HepG2 (cell line): ENCODE results near the gene ACTG2. TPM values are rescaled to one million over a fixed set of nuclear protein-coding genes. Genes with fewer than 3 reads are reported as not detected.

Source experiments
- FOXK1 ChIP-seq: sonication (generic); formaldehyde crosslinking; IDR thresholded peaks from 2 replicates; pipeline ENCODE4 v1.4.0; 2020; ENCODE audit warnings: low read depth, missing genetic modification reagents, borderline replicate concordance
- GATA4 ChIP-seq: sonication (generic); IDR thresholded peaks from 2 replicates; pipeline ENCODE4 v1.6.1; 2016; ENCODE audit warnings: antibody characterized with exemption, low read depth, borderline replicate concordance
- HDAC6 ChIP-seq: fragments of 200-600 bp; sonication (generic); IDR thresholded peaks from 2 replicates; pipeline ENCODE4 v1.7.0; 2017; ENCODE audit warnings: mild to moderate bottlenecking, antibody characterized with exemption, low read length, low read depth
- PHF8 ChIP-seq: sonication (generic); formaldehyde crosslinking; IDR thresholded peaks from 2 replicates; pipeline ENCODE4 v1.5.0; 2020; ENCODE audit warnings: missing genetic modification reagents
- TBX2 ChIP-seq: sonication (generic); formaldehyde crosslinking; IDR thresholded peaks from 2 replicates; pipeline ENCODE4 v1.5.0; 2020; ENCODE audit warnings: missing genetic modification reagents, mild to moderate bottlenecking, borderline replicate concordance
- TCF7 ChIP-seq: sonication (generic); IDR thresholded peaks from 2 replicates; pipeline ENCODE4 v1.6.1; 2016; ENCODE audit warnings: antibody characterized with exemption, low read depth
- THAP11 ChIP-seq: IDR thresholded peaks from 2 replicates; pipeline ENCODE4 v1.6.1; 2016; ENCODE audit warnings: missing biosample characterization, missing genetic modification reagents
- TSC22D2 ChIP-seq: sonication (generic); formaldehyde crosslinking; IDR thresholded peaks from 2 replicates; pipeline ENCODE4 v1.5.1; 2020; ENCODE audit warnings: missing genetic modification reagents, mild to moderate bottlenecking, borderline replicate concordance
- ZBTB1 ChIP-seq: sonication (generic); formaldehyde crosslinking; IDR thresholded peaks from 2 replicates; pipeline ENCODE4 v1.4.0; 2020; ENCODE audit warnings: missing genetic modification reagents, borderline replicate concordance
- ZMYM2 ChIP-seq: sonication (generic); formaldehyde crosslinking; IDR thresholded peaks from 2 replicates; pipeline ENCODE4 v1.8.0; 2022; ENCODE audit warnings: mild to moderate bottlenecking, missing genetic modification reagents
- ZNF7 ChIP-seq: IDR thresholded peaks from 2 replicates; pipeline ENCODE4 v1.6.1; 2016; ENCODE audit warnings: missing biosample characterization, missing genetic modification reagents
- ZNF737 ChIP-seq: sonication (generic); formaldehyde crosslinking; IDR thresholded peaks from 2 replicates; pipeline ENCODE4 v1.5.0; 2020; ENCODE audit warnings: missing genetic modification reagents, mild to moderate bottlenecking, borderline replicate concordance
- polyA plus RNA-seq, 8 experiments: library from polyadenylated mRNA; depleted of rRNA in 3 of 8; stranded (reverse) in 7 of 8; unstranded in 1 of 8; fragments of >200 nt; fragmentation: Illumina TruSeq in 4 of 8; extraction: Trizol in 4 of 8; gene quantifications; 2 replicates each; pipeline versions ENCODE4 v1.2.1 to v1.2.3, GENCODE V29; 2011 to 2016; ENCODE audit warnings: low read depth in 4 of 8, missing spikeins in 1 of 8, mixed read lengths in 1 of 8; ENCODE audit not compliant: insufficient read depth in 1 of 8
- total RNA-seq, 5 experiments: library from RNA; depleted of rRNA; stranded (reverse); fragments of >200 nt; fragmentation: Illumina TruSeq; extraction: Trizol; gene quantifications; 2 replicates each; pipeline ENCODE4 v1.2.3, GENCODE V29; 2016; ENCODE audit warnings: low read depth in 1 of 5
- TF ChIP-seq, protein P1 (sequence below): sonication (generic); formaldehyde crosslinking; IDR thresholded peaks from 2 replicates; pipeline ENCODE4 v1.4.0; 2020; ENCODE audit warnings: missing genetic modification reagents
- TF ChIP-seq, protein P2 (sequence below): IDR thresholded peaks from 2 replicates; pipeline ENCODE4 v1.6.1; 2018; ENCODE audit warnings: missing genetic modification reagents
- TF ChIP-seq, protein P3 (sequence below): sonication (generic); formaldehyde crosslinking; IDR thresholded peaks from 2 replicates; pipeline ENCODE4 v1.5.0; 2020; ENCODE audit warnings: mild to moderate bottlenecking, missing genetic modification reagents, moderate library complexity
- TF ChIP-seq, protein P4 (sequence below): sonication (generic); formaldehyde crosslinking; IDR thresholded peaks from 2 replicates; pipeline ENCODE4 v1.5.0; 2020; ENCODE audit warnings: mild to moderate bottlenecking, missing genetic modification reagents, borderline replicate concordance
- TF ChIP-seq, protein P5 (sequence below): sonication (generic); formaldehyde crosslinking; IDR thresholded peaks from 2 replicates; pipeline ENCODE4 v1.5.0; 2020; ENCODE audit warnings: missing genetic modification reagents

ACTG2 gene
- total and polyA plus RNA-seq, 2 of the 13 experiments (the other 11 are each of a cell fraction or from before 2014, with no cell fraction given), result 0.13 TPM; not detected in 1

DNA sequence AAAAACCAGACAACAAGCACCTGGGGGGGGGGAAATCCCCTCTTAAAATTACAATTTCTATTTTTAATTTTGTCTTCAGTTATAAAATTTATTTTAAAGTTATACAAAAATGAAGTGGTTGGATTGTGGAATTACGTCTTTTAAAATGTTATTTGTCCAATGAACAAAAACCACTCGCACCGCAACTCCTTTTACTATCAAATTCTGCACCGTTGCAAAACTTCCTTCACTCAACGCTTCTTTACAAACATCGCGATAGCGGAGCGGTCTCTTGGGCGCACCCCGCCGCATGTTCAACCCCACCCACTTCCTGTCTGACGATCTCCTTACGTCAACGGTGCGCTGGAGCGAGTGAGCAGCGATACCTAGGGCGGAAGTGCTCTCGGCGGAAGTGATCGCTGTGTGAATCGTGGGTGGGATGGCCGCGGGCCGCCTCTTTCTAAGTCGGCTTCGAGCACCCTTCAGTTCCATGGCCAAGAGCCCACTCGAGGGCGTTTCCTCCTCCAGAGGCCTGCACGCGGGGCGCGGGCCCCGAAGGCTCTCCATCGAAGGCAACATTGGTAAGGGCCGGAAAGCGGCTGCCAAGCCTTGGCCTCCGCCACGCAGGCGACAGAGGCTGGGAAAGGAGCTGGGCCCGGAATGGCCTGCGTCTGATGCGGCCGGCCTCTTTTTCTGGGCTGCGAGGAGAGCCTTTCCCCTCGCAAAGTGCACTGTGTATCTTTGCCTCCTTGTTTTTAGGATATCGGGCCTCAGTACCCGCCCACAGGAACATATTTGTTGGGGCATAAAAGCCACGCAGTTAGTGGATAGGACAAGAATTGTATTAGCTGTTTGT is 33.9 kb downstream of the ACTG2 start, which contains the start of gene DGUOK (continued):
- TF ChIP-seq, protein P1, sequence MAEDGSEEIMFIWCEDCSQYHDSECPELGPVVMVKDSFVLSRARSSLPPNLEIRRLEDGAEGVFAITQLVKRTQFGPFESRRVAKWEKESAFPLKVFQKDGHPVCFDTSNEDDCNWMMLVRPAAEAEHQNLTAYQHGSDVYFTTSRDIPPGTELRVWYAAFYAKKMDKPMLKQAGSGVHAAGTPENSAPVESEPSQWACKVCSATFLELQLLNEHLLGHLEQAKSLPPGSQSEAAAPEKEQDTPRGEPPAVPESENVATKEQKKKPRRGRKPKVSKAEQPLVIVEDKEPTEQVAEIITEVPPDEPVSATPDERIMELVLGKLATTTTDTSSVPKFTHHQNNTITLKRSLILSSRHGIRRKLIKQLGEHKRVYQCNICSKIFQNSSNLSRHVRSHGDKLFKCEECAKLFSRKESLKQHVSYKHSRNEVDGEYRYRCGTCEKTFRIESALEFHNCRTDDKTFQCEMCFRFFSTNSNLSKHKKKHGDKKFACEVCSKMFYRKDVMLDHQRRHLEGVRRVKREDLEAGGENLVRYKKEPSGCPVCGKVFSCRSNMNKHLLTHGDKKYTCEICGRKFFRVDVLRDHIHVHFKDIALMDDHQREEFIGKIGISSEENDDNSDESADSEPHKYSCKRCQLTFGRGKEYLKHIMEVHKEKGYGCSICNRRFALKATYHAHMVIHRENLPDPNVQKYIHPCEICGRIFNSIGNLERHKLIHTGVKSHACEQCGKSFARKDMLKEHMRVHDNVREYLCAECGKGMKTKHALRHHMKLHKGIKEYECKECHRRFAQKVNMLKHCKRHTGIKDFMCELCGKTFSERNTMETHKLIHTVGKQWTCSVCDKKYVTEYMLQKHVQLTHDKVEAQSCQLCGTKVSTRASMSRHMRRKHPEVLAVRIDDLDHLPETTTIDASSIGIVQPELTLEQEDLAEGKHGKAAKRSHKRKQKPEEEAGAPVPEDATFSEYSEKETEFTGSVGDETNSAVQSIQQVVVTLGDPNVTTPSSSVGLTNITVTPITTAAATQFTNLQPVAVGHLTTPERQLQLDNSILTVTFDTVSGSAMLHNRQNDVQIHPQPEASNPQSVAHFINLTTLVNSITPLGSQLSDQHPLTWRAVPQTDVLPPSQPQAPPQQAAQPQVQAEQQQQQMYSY (CRISPR knock-in tag), result 0 out of 2 replicates have a peak, but pooled peaks have one; percentile 14
- TF ChIP-seq ZBTB1 (CRISPR knock-in tag) (no peak; the same call in 1 of the 2 replicates), TBX2 (CRISPR knock-in tag) (peak; percentile 92), TCF7 (no peak), GATA4 (peak; percentile 46; the same call in 1 of the 2 replicates), PHF8 (CRISPR knock-in tag) (peak; percentile 100), ZNF7 (CRISPR knock-in tag) (no peak; the same call in 1 of the 2 replicates), ZMYM2 (peak; percentile 83; the same call in 1 of the 2 replicates), TSC22D2 (CRISPR knock-in tag) (peak; percentile 96), FOXK1 (CRISPR knock-in tag) (peak; percentile 78), ZNF737 (CRISPR knock-in tag) (no peak), THAP11 (CRISPR knock-in tag) (peak; percentile 94), HDAC6 (no peak)
- TF ChIP-seq, protein P2, sequence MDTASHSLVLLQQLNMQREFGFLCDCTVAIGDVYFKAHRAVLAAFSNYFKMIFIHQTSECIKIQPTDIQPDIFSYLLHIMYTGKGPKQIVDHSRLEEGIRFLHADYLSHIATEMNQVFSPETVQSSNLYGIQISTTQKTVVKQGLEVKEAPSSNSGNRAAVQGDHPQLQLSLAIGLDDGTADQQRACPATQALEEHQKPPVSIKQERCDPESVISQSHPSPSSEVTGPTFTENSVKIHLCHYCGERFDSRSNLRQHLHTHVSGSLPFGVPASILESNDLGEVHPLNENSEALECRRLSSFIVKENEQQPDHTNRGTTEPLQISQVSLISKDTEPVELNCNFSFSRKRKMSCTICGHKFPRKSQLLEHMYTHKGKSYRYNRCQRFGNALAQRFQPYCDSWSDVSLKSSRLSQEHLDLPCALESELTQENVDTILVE (CRISPR knock-in tag), result peak; percentile 88
- TF ChIP-seq, protein P3, sequence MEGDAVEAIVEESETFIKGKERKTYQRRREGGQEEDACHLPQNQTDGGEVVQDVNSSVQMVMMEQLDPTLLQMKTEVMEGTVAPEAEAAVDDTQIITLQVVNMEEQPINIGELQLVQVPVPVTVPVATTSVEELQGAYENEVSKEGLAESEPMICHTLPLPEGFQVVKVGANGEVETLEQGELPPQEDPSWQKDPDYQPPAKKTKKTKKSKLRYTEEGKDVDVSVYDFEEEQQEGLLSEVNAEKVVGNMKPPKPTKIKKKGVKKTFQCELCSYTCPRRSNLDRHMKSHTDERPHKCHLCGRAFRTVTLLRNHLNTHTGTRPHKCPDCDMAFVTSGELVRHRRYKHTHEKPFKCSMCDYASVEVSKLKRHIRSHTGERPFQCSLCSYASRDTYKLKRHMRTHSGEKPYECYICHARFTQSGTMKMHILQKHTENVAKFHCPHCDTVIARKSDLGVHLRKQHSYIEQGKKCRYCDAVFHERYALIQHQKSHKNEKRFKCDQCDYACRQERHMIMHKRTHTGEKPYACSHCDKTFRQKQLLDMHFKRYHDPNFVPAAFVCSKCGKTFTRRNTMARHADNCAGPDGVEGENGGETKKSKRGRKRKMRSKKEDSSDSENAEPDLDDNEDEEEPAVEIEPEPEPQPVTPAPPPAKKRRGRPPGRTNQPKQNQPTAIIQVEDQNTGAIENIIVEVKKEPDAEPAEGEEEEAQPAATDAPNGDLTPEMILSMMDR (CRISPR knock-in tag), result no peak
- TF ChIP-seq, protein P4, sequence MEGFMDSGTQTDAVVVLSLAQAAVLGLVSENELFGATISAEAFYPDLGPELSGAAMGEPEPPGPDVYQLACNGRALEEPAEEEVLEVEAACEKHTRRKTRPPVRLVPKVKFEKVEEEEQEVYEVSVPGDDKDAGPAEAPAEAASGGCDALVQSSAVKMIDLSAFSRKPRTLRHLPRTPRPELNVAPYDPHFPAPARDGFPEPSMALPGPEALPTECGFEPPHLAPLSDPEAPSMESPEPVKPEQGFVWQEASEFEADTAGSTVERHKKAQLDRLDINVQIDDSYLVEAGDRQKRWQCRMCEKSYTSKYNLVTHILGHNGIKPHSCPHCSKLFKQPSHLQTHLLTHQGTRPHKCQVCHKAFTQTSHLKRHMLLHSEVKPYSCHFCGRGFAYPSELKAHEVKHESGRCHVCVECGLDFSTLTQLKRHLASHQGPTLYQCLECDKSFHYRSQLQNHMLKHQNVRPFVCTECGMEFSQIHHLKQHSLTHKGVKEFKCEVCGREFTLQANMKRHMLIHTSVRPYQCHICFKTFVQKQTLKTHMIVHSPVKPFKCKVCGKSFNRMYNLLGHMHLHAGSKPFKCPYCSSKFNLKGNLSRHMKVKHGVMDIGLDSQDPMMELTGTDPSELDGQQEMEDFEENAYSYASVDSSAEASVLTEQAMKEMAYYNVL (CRISPR knock-in tag), result peak; percentile 83
- TF ChIP-seq, protein P5, sequence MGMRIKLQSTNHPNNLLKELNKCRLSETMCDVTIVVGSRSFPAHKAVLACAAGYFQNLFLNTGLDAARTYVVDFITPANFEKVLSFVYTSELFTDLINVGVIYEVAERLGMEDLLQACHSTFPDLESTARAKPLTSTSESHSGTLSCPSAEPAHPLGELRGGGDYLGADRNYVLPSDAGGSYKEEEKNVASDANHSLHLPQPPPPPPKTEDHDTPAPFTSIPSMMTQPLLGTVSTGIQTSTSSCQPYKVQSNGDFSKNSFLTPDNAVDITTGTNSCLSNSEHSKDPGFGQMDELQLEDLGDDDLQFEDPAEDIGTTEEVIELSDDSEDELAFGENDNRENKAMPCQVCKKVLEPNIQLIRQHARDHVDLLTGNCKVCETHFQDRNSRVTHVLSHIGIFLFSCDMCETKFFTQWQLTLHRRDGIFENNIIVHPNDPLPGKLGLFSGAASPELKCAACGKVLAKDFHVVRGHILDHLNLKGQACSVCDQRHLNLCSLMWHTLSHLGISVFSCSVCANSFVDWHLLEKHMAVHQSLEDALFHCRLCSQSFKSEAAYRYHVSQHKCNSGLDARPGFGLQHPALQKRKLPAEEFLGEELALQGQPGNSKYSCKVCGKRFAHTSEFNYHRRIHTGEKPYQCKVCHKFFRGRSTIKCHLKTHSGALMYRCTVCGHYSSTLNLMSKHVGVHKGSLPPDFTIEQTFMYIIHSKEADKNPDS (CRISPR knock-in tag), result peak; percentile 91
